Parathyroid adenoma (tissue), 2 donors: Measurements from ENCODE around the gene GRIA4.
"Not testable (repeated sequence)": the region's sequence is repeated elsewhere in the genome, so short reads cannot be mapped to it uniquely, and the experiment has no call there.

Experiments used
- H2AFZ ChIP-seq: fragments of 300-600 bp; sonication (generic); one replicate; pipeline ENCODE4 v1.7.0; 2017; ENCODE audit warnings: antibody characterized with exemption, mild to moderate bottlenecking
- H3K27ac ChIP-seq: fragments of 300-600 bp; sonication (generic); one replicate; pipeline ENCODE4 v1.7.0; 2017
- H3K27me3 ChIP-seq: fragments of 300-600 bp; sonication (generic); one replicate; pipeline ENCODE4 v1.7.0; 2017; ENCODE audit warnings: low read length; ENCODE audit not compliant: control insufficient read depth, insufficient read depth
- H3K36me3 ChIP-seq: fragments of 300-600 bp; sonication (generic); one replicate; pipeline ENCODE4 v1.7.0; 2017; ENCODE audit warnings: low read length; ENCODE audit not compliant: control insufficient read depth, insufficient read depth
- H3K4me1 ChIP-seq: fragments of 300-600 bp; sonication (generic); one replicate; pipeline ENCODE4 v1.7.0; 2017; ENCODE audit warnings: control low read depth
- H3K4me2 ChIP-seq: fragments of 300-600 bp; sonication (generic); one replicate; pipeline ENCODE4 v1.7.0; 2017; ENCODE audit warnings: low read length
- H3K4me3 ChIP-seq: fragments of 300-600 bp; sonication (generic); one replicate; pipeline ENCODE4 v1.7.0; 2017; ENCODE audit warnings: low read depth, low read length
- H3K79me2 ChIP-seq: fragments of 300-600 bp; sonication (generic); one replicate; pipeline ENCODE4 v1.7.0; 2017; ENCODE audit warnings: control low read depth
- H3K9ac ChIP-seq: fragments of 300-600 bp; sonication (generic); one replicate; pipeline ENCODE4 v1.7.0; 2017; ENCODE audit warnings: mild to moderate bottlenecking
- H3K9me3 ChIP-seq: fragments of 300-600 bp; sonication (generic); one replicate; pipeline ENCODE4 v1.7.0; 2017; ENCODE audit warnings: low read length; ENCODE audit not compliant: control insufficient read depth
- CTCF ChIP-seq: fragments of 300-600 bp; sonication (generic); IDR thresholded peaks from one replicate; pipeline ENCODE4 v1.7.0; 2017; ENCODE audit warnings: antibody characterized with exemption, mild to moderate bottlenecking
- donor health status: primary hyperparathyroidism.

Gene GRIA4

GRCh38 chr11:106001304-106002012, 391.6 kb downstream of the GRIA4 start:
- no peaks in the 10 kb centered on the region for H3K27me3 ChIP-seq
- H3K9me3 ChIP-seq, result no peaks in the 10 kb centered on the region
- TF ChIP-seq CTCF, result no peak
- H3K4me3 ChIP-seq, result no peak overlapping the region
- no peak overlapping the region for H3K4me2 ChIP-seq
- no peaks in the 10 kb centered on the region for H3K4me1 ChIP-seq
- no peak overlapping the region for H3K9ac ChIP-seq
- no peak overlapping the region for H2AFZ ChIP-seq
- H3K36me3 ChIP-seq, result peaks cover 2% of the 10 kb centered on the region
- no peak overlapping the region for H3K27ac ChIP-seq
- no peaks in the 10 kb centered on the region for H3K79me2 ChIP-seq

- H2AFZ ChIP-seq, H3K4me1 ChIP-seq, H3K9ac ChIP-seq, H3K4me3 ChIP-seq, H3K9me3 ChIP-seq, H3K27me3 ChIP-seq, H3K79me2 ChIP-seq, H3K4me2 ChIP-seq, H3K27ac ChIP-seq, H3K36me3 ChIP-seq: not testable (repeated sequence)
These were observed 393.2 kb downstream of the GRIA4 start for GRCh38 chr11:106003094-106003493.

GRCh38 chr11:106011481-106011880, 401.6 kb downstream of the GRIA4 start:
- H3K79me2 ChIP-seq, result peaks cover 10% of the 10 kb centered on the region

GRCh38 chr11:106012744-106013143, 402.9 kb downstream of the GRIA4 start:
- H2AFZ ChIP-seq, result no peak overlapping the region
- H3K36me3 ChIP-seq, result no peaks in the 10 kb centered on the region

More at GRCh38 chr11:106011481-106011880, 401.6 kb downstream of the GRIA4 start:
- no peaks in the 10 kb centered on the region for H3K9me3 ChIP-seq
- H3K27me3 ChIP-seq, result no peaks in the 10 kb centered on the region
- no peak overlapping the region for H3K9ac ChIP-seq
- H3K4me1 ChIP-seq, result no peaks in the 10 kb centered on the region
- no peaks in the 10 kb centered on the region for H3K36me3 ChIP-seq
- no peak overlapping the region for H2AFZ ChIP-seq
- no peak for TF ChIP-seq CTCF
- H3K4me2 ChIP-seq, result no peak overlapping the region
- no peak overlapping the region for H3K27ac ChIP-seq
- no peak overlapping the region for H3K4me3 ChIP-seq

GRCh38 chr11:106014035-106014434, 404.2 kb downstream of the GRIA4 start:
- H3K27ac ChIP-seq, result no peak overlapping the region
- H3K9ac ChIP-seq, result no peak overlapping the region
- H2AFZ ChIP-seq, result no peak overlapping the region
- no peaks in the 10 kb centered on the region for H3K27me3 ChIP-seq
- TF ChIP-seq CTCF, result no peak
- H3K4me1 ChIP-seq, result no peaks in the 10 kb centered on the region
- H3K36me3 ChIP-seq, result no peaks in the 10 kb centered on the region
- H3K4me2 ChIP-seq, result no peak overlapping the region
- H3K9me3 ChIP-seq, result no peaks in the 10 kb centered on the region
- H3K4me3 ChIP-seq, result no peak overlapping the region
- peaks cover 10% of the 10 kb centered on the region for H3K79me2 ChIP-seq

More at GRCh38 chr11:106012744-106013143, 402.9 kb downstream of the GRIA4 start:
- H3K79me2 ChIP-seq, result peaks cover 10% of the 10 kb centered on the region
- H3K4me3 ChIP-seq, result no peak overlapping the region
- no peak overlapping the region for H3K27ac ChIP-seq
- H3K9me3 ChIP-seq, result no peaks in the 10 kb centered on the region
- H3K4me2 ChIP-seq, result no peak overlapping the region
- no peak overlapping the region for H3K9ac ChIP-seq
- H3K4me1 ChIP-seq, result no peaks in the 10 kb centered on the region
- TF ChIP-seq CTCF, result no peak
- H3K27me3 ChIP-seq, result no peaks in the 10 kb centered on the region
